HEK293 (cell line): ENCODE data around the gene ZCCHC9.

ENCODE experiments used
- BCL11A ChIP-seq: fragments of 450-650 bp; formaldehyde crosslinking; IDR thresholded peaks from 2 replicates; pipeline ENCODE4 v1.5.1; 2016; ENCODE audit warnings: low read depth, missing biosample characterization, missing genetic modification characterization
- SP7 ChIP-seq: fragments of 450-650 bp; formaldehyde crosslinking; IDR thresholded peaks from 2 replicates; pipeline ENCODE4 v1.5.1; 2016; ENCODE audit warnings: missing biosample characterization, missing genetic modification characterization
- TRIM28 ChIP-seq: IDR thresholded peaks from 2 replicates; pipeline ENCODE4 v1.6.1; 2011; ENCODE audit warnings: low read length, control low read depth, borderline replicate concordance
- ZBTB7A ChIP-seq: fragments of 450-650 bp; formaldehyde crosslinking; IDR thresholded peaks from 2 replicates; pipeline ENCODE4 v1.5.1; 2016; ENCODE audit warnings: low read depth, missing biosample characterization, missing genetic modification characterization
- ZNF2 ChIP-seq: fragments of 450-650 bp; formaldehyde crosslinking; IDR thresholded peaks from 2 replicates; pipeline ENCODE4 v1.5.1; 2016; ENCODE audit warnings: missing biosample characterization, missing genetic modification characterization
- ZNF24 ChIP-seq: fragments of 450-650 bp; formaldehyde crosslinking; IDR thresholded peaks from 2 replicates; pipeline ENCODE4 v1.5.1; 2016; ENCODE audit warnings: missing biosample characterization, missing genetic modification characterization
- ZNF274 ChIP-seq, 2 experiments: fragments of 200-500 bp in 1 of 2; fragments of 450-650 bp in 1 of 2; sonication (Bioruptor generic) in 1 of 2; formaldehyde crosslinking in 1 of 2; IDR thresholded peaks; 2 replicates each; pipeline versions ENCODE4 v1.5.1 to v1.6.1; 2014 to 2016; ENCODE audit warnings: borderline replicate concordance in 1 of 2, inconsistent platforms in 1 of 2, low read length in 1 of 2, missing biosample characterization in 1 of 2, missing genetic modification characterization in 1 of 2
- ZNF324 ChIP-seq: fragments of 450-650 bp; formaldehyde crosslinking; IDR thresholded peaks from 2 replicates; pipeline ENCODE4 v1.5.1; 2016; ENCODE audit warnings: missing biosample characterization, missing genetic modification characterization
- ZNF549 ChIP-seq: fragments of 450-650 bp; IDR thresholded peaks from 2 replicates; pipeline ENCODE4 v1.5.1; 2018; ENCODE audit warnings: missing biosample characterization, missing genetic modification characterization, mild to moderate bottlenecking, inconsistent platforms, moderate library complexity
- TF ChIP-seq, protein P1 (sequence below): fragments of 450-650 bp; formaldehyde crosslinking; IDR thresholded peaks from 2 replicates; pipeline ENCODE4 v1.5.1; 2016; ENCODE audit warnings: missing biosample characterization, missing genetic modification characterization
- TF ChIP-seq, protein P2 (sequence below): fragments of 450-650 bp; formaldehyde crosslinking; IDR thresholded peaks from 2 replicates; pipeline ENCODE4 v1.5.1; 2016; ENCODE audit warnings: missing biosample characterization, missing genetic modification characterization

DNA sequence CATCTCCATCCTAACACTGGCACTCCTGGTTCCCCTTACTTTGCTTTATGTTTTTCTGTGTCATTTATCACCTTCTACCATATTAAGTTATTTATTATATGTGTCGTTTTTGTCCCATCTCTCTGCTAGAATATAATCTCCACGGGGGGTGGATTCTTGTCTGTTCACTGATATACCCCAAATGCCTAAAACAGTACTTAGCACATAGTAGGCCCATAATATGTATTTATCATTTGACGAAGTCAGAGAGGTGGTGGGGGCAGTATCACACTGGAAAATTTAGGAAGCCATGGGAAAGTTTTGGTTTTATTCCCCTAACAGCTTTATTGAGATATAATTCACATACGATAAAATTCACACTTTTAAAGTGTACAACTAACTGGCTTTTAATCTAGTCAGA is 14.4 kb downstream of the ZCCHC9 start:
- TF ChIP-seq ZNF324, result no peak
- TF ChIP-seq BCL11A (tag by site-specific recombination), result no peak
- no peak for TF ChIP-seq ZNF274 (IDR thresholded peaks at IDR 0.05; ENCODE audit: low read length)
- no peak for TF ChIP-seq ZNF274 (tag by site-specific recombination; IDR thresholded peaks at IDR 0.05; ENCODE audit: borderline replicate concordance)
- TF ChIP-seq, protein P1, sequence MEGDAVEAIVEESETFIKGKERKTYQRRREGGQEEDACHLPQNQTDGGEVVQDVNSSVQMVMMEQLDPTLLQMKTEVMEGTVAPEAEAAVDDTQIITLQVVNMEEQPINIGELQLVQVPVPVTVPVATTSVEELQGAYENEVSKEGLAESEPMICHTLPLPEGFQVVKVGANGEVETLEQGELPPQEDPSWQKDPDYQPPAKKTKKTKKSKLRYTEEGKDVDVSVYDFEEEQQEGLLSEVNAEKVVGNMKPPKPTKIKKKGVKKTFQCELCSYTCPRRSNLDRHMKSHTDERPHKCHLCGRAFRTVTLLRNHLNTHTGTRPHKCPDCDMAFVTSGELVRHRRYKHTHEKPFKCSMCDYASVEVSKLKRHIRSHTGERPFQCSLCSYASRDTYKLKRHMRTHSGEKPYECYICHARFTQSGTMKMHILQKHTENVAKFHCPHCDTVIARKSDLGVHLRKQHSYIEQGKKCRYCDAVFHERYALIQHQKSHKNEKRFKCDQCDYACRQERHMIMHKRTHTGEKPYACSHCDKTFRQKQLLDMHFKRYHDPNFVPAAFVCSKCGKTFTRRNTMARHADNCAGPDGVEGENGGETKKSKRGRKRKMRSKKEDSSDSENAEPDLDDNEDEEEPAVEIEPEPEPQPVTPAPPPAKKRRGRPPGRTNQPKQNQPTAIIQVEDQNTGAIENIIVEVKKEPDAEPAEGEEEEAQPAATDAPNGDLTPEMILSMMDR (tag by site-specific recombination), result no peak
- no peak for TF ChIP-seq ZBTB7A (tag by site-specific recombination)
- TF ChIP-seq SP7 (tag by site-specific recombination), result no peak
- TF ChIP-seq, protein P2, sequence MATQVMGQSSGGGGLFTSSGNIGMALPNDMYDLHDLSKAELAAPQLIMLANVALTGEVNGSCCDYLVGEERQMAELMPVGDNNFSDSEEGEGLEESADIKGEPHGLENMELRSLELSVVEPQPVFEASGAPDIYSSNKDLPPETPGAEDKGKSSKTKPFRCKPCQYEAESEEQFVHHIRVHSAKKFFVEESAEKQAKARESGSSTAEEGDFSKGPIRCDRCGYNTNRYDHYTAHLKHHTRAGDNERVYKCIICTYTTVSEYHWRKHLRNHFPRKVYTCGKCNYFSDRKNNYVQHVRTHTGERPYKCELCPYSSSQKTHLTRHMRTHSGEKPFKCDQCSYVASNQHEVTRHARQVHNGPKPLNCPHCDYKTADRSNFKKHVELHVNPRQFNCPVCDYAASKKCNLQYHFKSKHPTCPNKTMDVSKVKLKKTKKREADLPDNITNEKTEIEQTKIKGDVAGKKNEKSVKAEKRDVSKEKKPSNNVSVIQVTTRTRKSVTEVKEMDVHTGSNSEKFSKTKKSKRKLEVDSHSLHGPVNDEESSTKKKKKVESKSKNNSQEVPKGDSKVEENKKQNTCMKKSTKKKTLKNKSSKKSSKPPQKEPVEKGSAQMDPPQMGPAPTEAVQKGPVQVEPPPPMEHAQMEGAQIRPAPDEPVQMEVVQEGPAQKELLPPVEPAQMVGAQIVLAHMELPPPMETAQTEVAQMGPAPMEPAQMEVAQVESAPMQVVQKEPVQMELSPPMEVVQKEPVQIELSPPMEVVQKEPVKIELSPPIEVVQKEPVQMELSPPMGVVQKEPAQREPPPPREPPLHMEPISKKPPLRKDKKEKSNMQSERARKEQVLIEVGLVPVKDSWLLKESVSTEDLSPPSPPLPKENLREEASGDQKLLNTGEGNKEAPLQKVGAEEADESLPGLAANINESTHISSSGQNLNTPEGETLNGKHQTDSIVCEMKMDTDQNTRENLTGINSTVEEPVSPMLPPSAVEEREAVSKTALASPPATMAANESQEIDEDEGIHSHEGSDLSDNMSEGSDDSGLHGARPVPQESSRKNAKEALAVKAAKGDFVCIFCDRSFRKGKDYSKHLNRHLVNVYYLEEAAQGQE (tag by site-specific recombination), result no peak
- no peak for TF ChIP-seq ZNF2 (tag by site-specific recombination)
- TF ChIP-seq ZNF24 (tag by site-specific recombination), result no peak
- no peak for TF ChIP-seq ZNF549 (tag by site-specific recombination)
- TF ChIP-seq TRIM28, result no peak
